HCT116 (cell line): Measurements from ENCODE around the gene CKB. TPM values are rescaled to one million over a fixed set of nuclear protein-coding genes. Genes with fewer than 3 reads are reported as not detected.

ENCODE experiments used
- ATAC-seq: fragments of 200-7000 bp; cut with Tn5 transposase; 2 replicates; pipeline ENCODE4 v1.9.1; 2020; ENCODE audit warnings: mild to moderate bottlenecking, moderate library complexity
- BruUV-seq: library from RNA; stranded (reverse); fragments of 400-500 nt; replicated peaks from 2 replicates; lab custom pipeline; 2021; lab: Mats Ljungman, UMichigan
- CTCF ChIA-PET: fragments of 300-600 bp; sonication (Branson Sonifier 250); formaldehyde crosslinking; loops from one replicate; lab custom pipeline; 2021; ENCODE audit warnings: antibody characterized with exemption; lab: Charles Lee
- POLR2A ChIA-PET: fragments of 300-600, 350-600 bp; sonication (Branson Sonifier 250); formaldehyde crosslinking; loops from one replicate; lab custom pipeline; 2021; ENCODE audit warnings: antibody characterized with exemption; lab: Charles Lee
- RAD21 ChIA-PET, 2 experiments: fragments of 300-600 bp; sonication (Branson Sonifier 250); formaldehyde crosslinking; loops; one replicate each; lab custom pipeline; 2023; ENCODE audit warnings: low total read pairs in 2 of 2; ENCODE audit not compliant: uncharacterized antibody in 2 of 2, unreplicated experiment in 2 of 2, low non-redundant PET in 1 of 2; lab: Charles Lee
- DNase-seq: peaks from one replicate; pipeline ENCODE4 v3.0.0-alpha.2; 2010; ENCODE audit warnings: low read depth, low spot score
- H2AFZ ChIP-seq: fragments of 200-600 bp; shearing (Covaris generic), sonication (generic); 2 replicates; pipeline ENCODE4 v1.6.1; 2017; ENCODE audit warnings: low read depth, mixed run types, mixed read lengths, antibody characterized with exemption, low read length; ENCODE audit not compliant: poor library complexity, severe bottlenecking
- H3K27ac ChIP-seq: 2 replicates; pipeline ENCODE4 v1.5.1; 2012; ENCODE audit warnings: low read depth, low read length
- H3K27me3 ChIP-seq: fragments of 200-600 bp; sonication (generic); 2 replicates; pipeline ENCODE4 v1.6.1; 2016; ENCODE audit warnings: mixed run types, low read length, mixed read lengths; ENCODE audit not compliant: insufficient read depth
- H3K36me3 ChIP-seq, 2 experiments: fragments of 200-500 bp in 1 of 2; fragments of 200-600 bp in 1 of 2; sonication (Bioruptor generic) in 1 of 2; sonication (generic) in 1 of 2; 2 replicates each; pipeline versions ENCODE4 v1.5.1 to v1.6.1; 2014 to 2016; ENCODE audit warnings: low read length in 2 of 2, inconsistent platforms in 1 of 2, mixed read lengths in 1 of 2, mixed run types in 1 of 2; ENCODE audit not compliant: insufficient read depth in 2 of 2, control insufficient read depth in 1 of 2
- H3K4me1 ChIP-seq, 2 experiments: fragments of 200-600 bp in 1 of 2; sonication (generic) in 1 of 2; 2 replicates each; pipeline versions ENCODE4 v1.5.1 to v1.6.1; 2012 to 2017; ENCODE audit warnings: low read length in 2 of 2, inconsistent platforms in 1 of 2, mild to moderate bottlenecking in 1 of 2, mixed read lengths in 1 of 2, mixed run types in 1 of 2, moderate library complexity in 1 of 2; ENCODE audit not compliant: insufficient read depth in 2 of 2, control insufficient read depth in 1 of 2
- H3K4me2 ChIP-seq: fragments of 200-600 bp; sonication (generic); 2 replicates; pipeline ENCODE4 v1.6.1; 2017; ENCODE audit warnings: mixed run types, low read length, mixed read lengths
- H3K4me3 ChIP-seq, 2 experiments: fragments of 200-600 bp in 1 of 2; sonication (generic) in 1 of 2; replicated peaks in 1 of 2; 2 replicates each; pipeline ENCODE4 v1.5.1; 2011 to 2016; ENCODE audit warnings: low read length in 2 of 2, control low read depth in 1 of 2, low read depth in 1 of 2, mild to moderate bottlenecking in 1 of 2, mixed read lengths in 1 of 2, mixed run types in 1 of 2
- H3K79me2 ChIP-seq: fragments of 200-600 bp; sonication (generic); 2 replicates; pipeline ENCODE4 v1.6.1; 2017; ENCODE audit warnings: mild to moderate bottlenecking, mixed run types, low read length, moderate library complexity, mixed read lengths; ENCODE audit not compliant: insufficient read depth
- H3K9ac ChIP-seq: fragments of 200-600 bp; sonication (generic); 2 replicates; pipeline ENCODE4 v1.6.1; 2016; ENCODE audit warnings: low read length, mixed read lengths
- H3K9me2 ChIP-seq: fragments of 200-600 bp; sonication (generic), shearing (Covaris generic); 2 replicates; pipeline ENCODE4 v1.6.1; 2017; ENCODE audit warnings: mixed run types, mild to moderate bottlenecking, moderate library complexity; ENCODE audit not compliant: insufficient read depth
- H3K9me3 ChIP-seq, 2 experiments: fragments of 200-500 bp in 1 of 2; fragments of 200-600 bp in 1 of 2; sonication (Bioruptor generic) in 1 of 2; sonication (generic) in 1 of 2; 2 replicates each; pipeline ENCODE4 v1.6.1; 2014 to 2017; ENCODE audit warnings: low read length in 2 of 2, mixed read lengths in 2 of 2, inconsistent platforms in 1 of 2, low read depth in 1 of 2, mild to moderate bottlenecking in 1 of 2, mixed run types in 1 of 2, moderate library complexity in 1 of 2; ENCODE audit not compliant: control insufficient read depth in 1 of 2, insufficient read depth in 1 of 2
- H4K20me1 ChIP-seq: fragments of 200-600 bp; sonication (generic), shearing (Covaris generic); 2 replicates; pipeline ENCODE4 v1.6.1; 2017; ENCODE audit warnings: mixed run types, mild to moderate bottlenecking, moderate library complexity; ENCODE audit not compliant: insufficient read depth
- CBX3 ChIP-seq: IDR thresholded peaks from 2 replicates; pipeline ENCODE4 v1.6.1; 2012; ENCODE audit warnings: low read depth
- CEBPB ChIP-seq: IDR thresholded peaks from 2 replicates; pipeline ENCODE4 v1.6.1; 2012; ENCODE audit warnings: low read depth
- CTCF ChIP-seq, 3 experiments: fragments of 200-600 bp in 1 of 3; sonication (generic) in 1 of 3; IDR thresholded peaks in 2 of 3; conservative IDR thresholded peaks in 1 of 3; 2 replicates each; pipeline ENCODE4 v1.5.1; 2012 to 2017; ENCODE audit warnings: low read depth in 2 of 3, low read length in 2 of 3, antibody characterized with exemption in 1 of 3, borderline replicate concordance in 1 of 3, control low read depth in 1 of 3, mild to moderate bottlenecking in 1 of 3, mixed read lengths in 1 of 3, mixed run types in 1 of 3, moderate library complexity in 1 of 3; ENCODE audit not compliant: insufficient read depth in 1 of 3
- EZH2 ChIP-seq: fragments of 200-600 bp; sonication (generic); IDR thresholded peaks from 2 replicates; pipeline ENCODE4 v1.6.1; 2017; ENCODE audit warnings: antibody characterized with exemption, mixed run types
- EZH2phosphoT487 ChIP-seq: fragments of 200-600 bp; IDR thresholded peaks from 2 replicates; pipeline ENCODE4 v1.6.1; 2018; ENCODE audit warnings: antibody characterized with exemption, borderline replicate concordance
- POLR2A ChIP-seq: IDR thresholded peaks from 2 replicates; pipeline ENCODE4 v1.7.0; 2011; ENCODE audit warnings: borderline replicate concordance; ENCODE audit not compliant: insufficient read depth, insufficient read length; ENCODE audit errors: extremely low read depth
- POLR2AphosphoS5 ChIP-seq: IDR thresholded peaks from 2 replicates; pipeline ENCODE4 v1.6.1; 2011; ENCODE audit warnings: mild to moderate bottlenecking, low read depth, low read length, moderate library complexity
- REST ChIP-seq: IDR thresholded peaks from 2 replicates; pipeline ENCODE4 v1.6.1; 2012; ENCODE audit warnings: low read depth
- SP1 ChIP-seq: IDR thresholded peaks from 2 replicates; pipeline ENCODE4 v1.6.1; 2012; ENCODE audit warnings: low read depth
- SRF ChIP-seq: IDR thresholded peaks from 2 replicates; pipeline ENCODE4 v1.6.1; 2012; ENCODE audit warnings: low read depth
- TCF7L2 ChIP-seq: IDR thresholded peaks from 2 replicates; pipeline ENCODE4 v1.7.0; 2011; ENCODE audit warnings: borderline replicate concordance, inconsistent platforms; ENCODE audit not compliant: insufficient read depth, insufficient read length; ENCODE audit errors: extremely low read depth
- ZBTB33 ChIP-seq: IDR thresholded peaks from 2 replicates; pipeline ENCODE4 v1.6.1; 2011; ENCODE audit warnings: mild to moderate bottlenecking, low read length, moderate library complexity; ENCODE audit not compliant: insufficient replicate concordance; ENCODE audit errors: extremely low read depth
- ZFX ChIP-seq: fragments of 450-650 bp; IDR thresholded peaks from 2 replicates; pipeline ENCODE4 v1.6.1; 2017
- intact Hi-C: fragments of 100-400 bp; cut with micrococcal nuclease; formaldehyde crosslinking; loops from 2 replicates; pipeline ENCODE4 v1.10.0; 2022
- total RNA-seq: library from RNA; stranded (reverse); gene quantifications from one replicate; pipeline ENCODE4 v1.2.1, GENCODE V29; 2021; ENCODE audit not compliant: unreplicated experiment

The CKB gene
- total RNA-seq, 1 experiment from 2014 or later: 605 TPM

GRCh38 chr14:103528587-103529382 lies 6.2 kb upstream of the CKB start, which contains the start of gene TRMT61A (continued):
- TF ChIP-seq SRF: no peak
- TF ChIP-seq, all 23 proteins: peak for 3

- POLR2A ChIA-PET: interaction anchor here (0.6 to 1.4 kb wide), 4 partner anchors 10 to 243 kb away, joined by 3 to 11 read pairs (median 6); no protein-coding TSS in a partner anchor
- peak overlapping the region; percentile 85 to 97 for H3K4me3 ChIP-seq
- TF ChIP-seq REST (no peak), EZH2phosphoT487 (no peak), EZH2 (no peak), SRF (no peak), ZFX (no peak), POLR2A (no peak), CBX3 (no peak), POLR2AphosphoS5 (no peak), SP1 (no peak), CTCF (IDR thresholded peaks at IDR 0.05 in 2 of 3, conservative IDR thresholded peaks at IDR 0.05 in 1 of 3; ENCODE audit: borderline replicate concordance in 1 of 3, insufficient read depth in 1 of 3, low read depth in 2 of 3, low read length in 2 of 3) (no peak), CEBPB (no peak), ZBTB33 (no peak), TCF7L2 (no peak)
- TF ChIP-seq, all 23 proteins: peak for 0
- ATAC-seq (no peak), DNase-seq (no peak)
- Histone ChIP-seq H3K4me1 (peaks cover 11 to 36% of the 10 kb centered on the region in 2 experiments; a peak in 3 of 4 replicates), H3K9ac (peak overlapping the region; percentile 96), H3K9me2 (no peaks in the 10 kb centered on the region), H3K36me3 (peaks cover 0 to 14% of the 10 kb centered on the region in 2 experiments; a peak in 1 of 4 replicates), H3K4me2 (peak overlapping the region; percentile 96), H3K27me3 (no peaks in the 10 kb centered on the region), H2AFZ (no peak overlapping the region), H3K9me3 (no peaks in the 10 kb centered on the region), H3K79me2 (peaks cover 30% of the 10 kb centered on the region), H3K27ac (peak overlapping the region; percentile 55), H4K20me1 (no peaks in the 10 kb centered on the region)
- intact Hi-C loops: no loop called here
- ChIA-PET CTCF (interaction anchor here (2.9 kb wide), 1 partner anchor 9 kb away, joined by 16 read pairs; no protein-coding TSS in a partner anchor), RAD21 (no interaction called here)
- BruUV-seq: no TSS peak
These were observed 5.5 kb upstream of the CKB start for GRCh38 chr14:103528146-103528586.
